K562 (cell line): ENCODE data around the gene USH1G. TPM values are rescaled to one million over a fixed set of nuclear protein-coding genes. Genes with fewer than 3 reads are reported as not detected.

ENCODE experiments used
- AFF1 ChIP-seq, 2 experiments: fragments of 450-650 bp; IDR thresholded peaks; 2 replicates each; pipeline ENCODE4 v1.6.1; 2018; ENCODE audit warnings: mild to moderate bottlenecking in 2 of 2, low read depth in 1 of 2; ENCODE audit not compliant: partially characterized antibody in 2 of 2
- CLOCK ChIP-seq: fragments of 250-450 bp; sonication (Bioruptor Pico); IDR thresholded peaks from 2 replicates; pipeline ENCODE4 v1.4.0; 2020; ENCODE audit warnings: mild to moderate bottlenecking, moderate library complexity, borderline replicate concordance
- CREM ChIP-seq: IDR thresholded peaks from 2 replicates; pipeline ENCODE4 v1.6.1; 2014; ENCODE audit warnings: antibody characterized with exemption, low read depth
- E2F6 ChIP-seq, 2 experiments: IDR thresholded peaks; 2 replicates each; pipeline ENCODE4 v1.6.1; 2011; ENCODE audit warnings: borderline replicate concordance in 1 of 2, control low read depth in 1 of 2, low read depth in 1 of 2, low read length in 1 of 2, mild to moderate bottlenecking in 1 of 2, mixed read lengths in 1 of 2, moderate library complexity in 1 of 2; ENCODE audit not compliant: insufficient read depth in 1 of 2, insufficient read length in 1 of 2, poor library complexity in 1 of 2, severe bottlenecking in 1 of 2; ENCODE audit errors: extremely low read depth in 1 of 2
- ELF2 ChIP-seq: fragments of 250-450 bp; sonication (Bioruptor Pico); IDR thresholded peaks from 2 replicates; pipeline ENCODE4 v1.5.0; 2021; ENCODE audit warnings: mild to moderate bottlenecking
- ILF3 ChIP-seq: fragments of 450-650 bp; IDR thresholded peaks from 2 replicates; pipeline ENCODE4 v1.6.1; 2018; ENCODE audit warnings: antibody characterized with exemption, mild to moderate bottlenecking, moderate library complexity, borderline replicate concordance
- PHF8 ChIP-seq: fragments of 200-600 bp; sonication (generic); IDR thresholded peaks from 2 replicates; pipeline ENCODE4 v1.6.1; 2012; ENCODE audit warnings: mixed run types, mild to moderate bottlenecking, inconsistent platforms, low read length, moderate library complexity, borderline replicate concordance
- RBFOX2 ChIP-seq: fragments of 200-400 bp; formaldehyde crosslinking; IDR thresholded peaks from 2 replicates; pipeline ENCODE4 v1.6.1; 2017; ENCODE audit warnings: low read depth, mild to moderate bottlenecking, low read length, moderate library complexity
- SIN3A ChIP-seq, 2 experiments: fragments of 150-350 bp in 1 of 2; IDR thresholded peaks; 2 replicates each; pipeline ENCODE4 v1.6.1; 2011 to 2016; ENCODE audit warnings: borderline replicate concordance in 2 of 2, low read depth in 2 of 2, low read length in 2 of 2, mild to moderate bottlenecking in 2 of 2, moderate library complexity in 2 of 2; ENCODE audit not compliant: control insufficient read depth in 1 of 2
- SRSF7 ChIP-seq: fragments of 200-400 bp; formaldehyde crosslinking; optimal IDR thresholded peaks from 2 replicates; pipeline ENCODE3; 2017; ENCODE audit warnings: mild to moderate bottlenecking, low read depth, low read length
- THAP7 ChIP-seq: fragments of 250-450 bp; sonication (Bioruptor Pico); IDR thresholded peaks from 2 replicates; pipeline ENCODE4 v1.5.0; 2021
- ZFP91 ChIP-seq: sonication (generic); formaldehyde crosslinking; IDR thresholded peaks from 2 replicates; pipeline ENCODE4 v1.8.0; 2022; ENCODE audit warnings: mild to moderate bottlenecking, missing genetic modification reagents
- ZNF184 ChIP-seq: sonication (generic); formaldehyde crosslinking; IDR thresholded peaks from 2 replicates; pipeline ENCODE4 v1.5.0; 2020; ENCODE audit warnings: missing genetic modification reagents
- ZNF431 ChIP-seq: sonication (generic); formaldehyde crosslinking; IDR thresholded peaks from 2 replicates; pipeline ENCODE4 v1.8.0; 2022; ENCODE audit warnings: mild to moderate bottlenecking, missing genetic modification reagents
- ZNF79 ChIP-seq: fragments of 250-450 bp; sonication (Bioruptor Pico); IDR thresholded peaks from 2 replicates; pipeline ENCODE4 v1.4.0; 2020; ENCODE audit warnings: low read depth, mild to moderate bottlenecking, moderate library complexity
- polyA plus RNA-seq, 8 experiments: library from polyadenylated mRNA; depleted of rRNA in 4 of 8; stranded (reverse) in 5 of 8; unstranded in 3 of 8; fragments of >200 nt; fragmentation: Nextera tagmentation in 2 of 8; fragmentation: Illumina TruSeq in 1 of 8; extraction: Ambion mirVana in 2 of 8; extraction: Trizol in 1 of 8; gene quantifications; 2 replicates each; pipeline versions ENCODE4 v1.2.1 to v1.2.3, GENCODE V29; 2011 to 2014; ENCODE audit warnings: inconsistent platforms in 1 of 8, missing spikeins in 1 of 8
- total RNA-seq, 7 experiments: library from RNA; depleted of rRNA in 6 of 7; stranded (reverse); fragments of >200 nt in 6 of 7; fragmentation: Illumina TruSeq in 2 of 7; extraction: Trizol in 2 of 7; gene quantifications; 2 replicates each; pipeline versions ENCODE4 v1.2.1 to v1.2.3, GENCODE V29; 2011 to 2021; ENCODE audit warnings: low replicate concordance in 1 of 7

USH1G gene
- total and polyA plus RNA-seq, 9 of the 15 experiments (the other 6 are each of a cell fraction or from before 2014, with no cell fraction given), result 0.22 to 1.00 (median 0.64) TPM; not detected in 2

- TF ChIP-seq AFF1 (IDR thresholded peaks at IDR 0.05; ENCODE audit: low read depth in 1 of 2, partially characterized antibody in 2 of 2), result no peak
- no peak for TF ChIP-seq ZNF431 (CRISPR knock-in tag)
- TF ChIP-seq PHF8, result peak; percentile 22; the same call in 1 of the 2 replicates
- peak in 1 of 2 experiments; percentile 41 for TF ChIP-seq E2F6 (IDR thresholded peaks at IDR 0.05; ENCODE audit: borderline replicate concordance in 1 of 2, extremely low read depth in 1 of 2, insufficient read depth in 1 of 2, insufficient read length in 1 of 2, low read depth in 1 of 2, low read length in 1 of 2, poor library complexity in 1 of 2, severe bottlenecking in 1 of 2)
- TF ChIP-seq ILF3, result no peak
- peak; percentile 47 for TF ChIP-seq RBFOX2
- no peak for TF ChIP-seq ZFP91 (CRISPR knock-in tag)
- TF ChIP-seq CREM, result 0 out of 2 replicates have a peak, but pooled peaks have one; percentile 1
- no peak for TF ChIP-seq THAP7 (CRISPR knock-in tag)
- no peak for TF ChIP-seq ZNF79 (CRISPR knock-in tag)
- no peak for TF ChIP-seq SIN3A (IDR thresholded peaks at IDR 0.05; ENCODE audit: borderline replicate concordance in 2 of 2, control insufficient read depth in 1 of 2, low read depth in 2 of 2, low read length in 2 of 2)
- no peak for TF ChIP-seq ZNF184 (CRISPR knock-in tag)
- no peak for TF ChIP-seq CLOCK
- no peak for TF ChIP-seq ELF2
- no peak for TF ChIP-seq SRSF7
These were observed 49.3 kb upstream of the USH1G start, which contains the start of gene HID1 (continued) for GRCh38 chr17:74972107-74972972.
